Dermis microvascular lymphatic vessel endothelial cell (primary cell): Measurements from ENCODE around the gene SCN3B. TPM values are rescaled to one million over a fixed set of nuclear protein-coding genes. Genes with fewer than 3 reads are reported as not detected.
"Not testable (repeated sequence)": the region's sequence is repeated elsewhere in the genome, so short reads cannot be mapped to it uniquely, and the experiment has no call there.

ENCODE experiments used
- DNase-seq, 2 donors: peaks; one replicate each; pipeline versions ENCODE4 v3.0.0 to v3.0.0-alpha.2; 2010; ENCODE audit warnings: low read depth in 2 of 2
- total RNA-seq: library from RNA; depleted of rRNA; stranded (reverse); fragments of >200 nt; gene quantifications from 2 replicates; pipeline ENCODE4 v1.2.1, GENCODE V29; 2014

SCN3B gene, protein sequence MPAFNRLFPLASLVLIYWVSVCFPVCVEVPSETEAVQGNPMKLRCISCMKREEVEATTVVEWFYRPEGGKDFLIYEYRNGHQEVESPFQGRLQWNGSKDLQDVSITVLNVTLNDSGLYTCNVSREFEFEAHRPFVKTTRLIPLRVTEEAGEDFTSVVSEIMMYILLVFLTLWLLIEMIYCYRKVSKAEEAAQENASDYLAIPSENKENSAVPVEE
- 1.4 and 8.5 TPM in 2 replicates for total RNA-seq

DNA sequence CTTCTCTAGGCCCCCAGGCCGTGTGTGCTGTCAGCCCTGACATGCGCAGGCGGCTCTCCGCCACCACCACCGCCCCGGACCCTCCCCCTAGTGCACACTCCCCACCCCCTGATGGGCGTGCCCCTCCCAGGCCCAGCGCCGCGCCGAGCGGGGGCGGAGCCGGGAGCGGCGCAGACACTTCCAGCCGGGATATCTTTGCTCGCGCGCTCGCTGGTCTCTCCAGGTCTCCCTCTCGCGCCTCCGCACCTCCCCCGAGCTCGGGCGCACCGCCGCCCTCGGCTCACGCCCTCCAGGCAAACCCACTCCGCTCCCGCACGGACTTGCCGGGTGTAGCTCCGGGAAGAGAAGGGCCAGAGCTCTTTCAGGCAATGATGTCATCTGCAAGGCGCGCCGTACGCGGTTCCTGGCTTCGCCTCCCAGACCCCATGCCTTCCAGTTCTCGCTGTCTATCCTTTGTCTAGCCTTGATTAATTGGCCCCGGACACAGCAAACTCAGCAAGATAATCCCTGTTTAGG lies at the start of gene SCN3B:
Gene SCN3B, minus strand, starts transcription at position 59 of the 516 bp plus-strand sequence. CDS start 823 bp downstream, outside the sequence.
- peak; percentile 56 to 80 for DNase-seq

DNA sequence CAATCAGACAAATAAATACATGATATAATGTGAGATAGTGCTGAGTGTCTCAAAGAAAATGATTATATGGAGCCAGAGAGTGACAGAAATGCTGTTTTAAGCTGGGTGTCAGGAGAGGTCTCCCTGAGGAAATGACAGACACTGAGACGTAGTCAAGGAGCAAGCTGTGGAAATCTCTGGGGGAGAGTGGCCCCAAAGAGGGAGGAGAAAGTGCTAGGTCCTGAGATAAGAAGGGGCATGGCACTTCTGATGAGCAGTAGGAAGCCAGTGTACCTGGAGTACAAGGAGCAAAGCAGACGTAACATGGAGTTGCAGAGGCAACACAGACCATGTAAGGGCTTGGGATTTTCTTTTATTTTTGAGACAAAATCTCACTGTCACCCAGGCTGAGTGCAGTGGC lies 48.3 kb upstream of the SCN3B start:
- DNase-seq = no peak

GRCh38 chr11:123702139-123702538 lies 47.7 kb upstream of the SCN3B start:
- DNase-seq = no peak

DNA sequence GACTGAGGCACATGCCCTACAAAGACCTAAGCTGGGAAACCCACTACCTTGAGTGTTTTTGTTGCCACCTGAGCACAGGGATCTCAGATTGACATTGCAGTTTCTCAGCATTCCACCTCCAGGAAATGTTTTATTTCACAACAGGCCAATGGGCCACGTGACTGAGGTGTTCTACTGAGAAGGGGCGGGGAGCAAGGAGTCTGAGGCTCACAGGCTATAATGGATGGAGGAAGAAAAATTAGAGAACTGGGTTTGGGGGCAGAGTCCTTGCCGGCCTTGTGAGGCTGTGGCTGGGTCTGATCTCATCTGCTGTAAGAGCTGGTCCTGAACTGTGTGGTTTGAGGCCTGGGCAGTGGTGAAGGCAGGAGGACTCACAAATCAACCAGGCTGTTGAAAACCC lies 46.3 kb upstream of the SCN3B start:
- DNase-seq = no peak

DNA sequence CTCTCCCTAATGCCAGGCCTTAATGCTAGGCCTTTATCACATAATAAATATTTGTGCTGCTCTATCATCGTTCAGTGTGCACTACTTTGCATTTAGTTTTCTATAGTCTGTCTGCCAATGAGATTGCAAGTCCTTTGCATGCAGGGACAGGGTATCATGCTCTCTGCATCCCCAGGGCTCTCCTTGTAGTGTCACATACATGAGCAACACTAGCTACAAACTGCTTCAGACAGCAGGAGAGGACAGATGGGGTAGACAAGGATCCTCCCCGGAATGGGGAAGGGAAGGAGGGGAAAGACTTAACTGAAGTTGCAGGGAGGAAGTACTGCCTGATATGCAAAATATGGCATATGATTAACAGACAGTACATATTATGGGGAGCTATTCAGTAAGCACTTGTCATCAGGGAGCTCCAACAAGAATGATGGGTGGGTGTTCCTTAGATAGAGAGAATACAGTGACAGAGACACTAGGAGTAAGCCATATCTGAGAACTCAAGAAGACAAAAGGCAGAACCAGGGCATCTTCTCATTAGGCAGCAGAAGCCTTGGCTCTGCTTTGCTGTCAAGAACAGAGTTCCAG lies 44.2 kb upstream of the SCN3B start:
- no peak for DNase-seq

- no peak for DNase-seq
These were observed 41.8 kb upstream of the SCN3B start for GRCh38 chr11:123696183-123696582.

DNA sequence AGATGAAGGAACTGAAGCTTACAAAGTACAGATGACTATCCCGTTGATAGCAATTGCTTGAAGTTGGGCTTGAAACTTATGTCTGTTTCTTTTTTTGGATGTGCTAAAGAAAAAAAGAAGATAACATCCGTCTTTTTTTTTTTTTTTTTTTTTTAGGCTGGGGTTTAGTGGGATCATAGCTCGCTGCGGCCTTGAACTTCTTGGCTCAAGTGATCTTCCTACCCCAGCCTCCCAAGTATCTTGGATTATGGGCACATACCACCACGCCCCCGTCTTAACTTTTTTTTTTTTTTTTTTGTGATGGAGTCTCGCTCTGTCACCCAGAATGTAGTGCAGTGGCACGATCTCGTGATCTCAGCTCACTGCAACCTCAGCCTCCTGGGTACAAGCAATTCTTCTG lies 40.8 kb upstream of the SCN3B start:
- no peak for DNase-seq

DNA sequence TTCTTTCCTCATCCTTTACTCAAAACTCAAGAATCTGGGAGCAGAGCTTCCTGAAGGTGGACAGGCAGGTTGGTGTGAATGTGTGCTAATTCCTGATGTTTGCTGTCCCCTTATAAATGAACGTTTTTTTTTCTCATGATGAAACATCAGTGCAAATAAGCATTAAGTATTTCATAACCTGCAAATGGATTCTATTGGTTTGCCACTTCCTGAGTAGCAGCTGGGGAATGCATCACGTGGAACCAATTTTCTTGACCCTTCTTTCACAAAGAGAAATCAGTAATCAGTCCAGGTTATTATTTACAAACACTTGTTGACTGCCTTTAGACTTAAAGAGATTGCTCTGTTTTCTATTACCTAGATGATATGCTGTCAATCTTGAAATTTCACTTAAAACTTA lies 40.1 kb upstream of the SCN3B start:
- no peak for DNase-seq

DNA sequence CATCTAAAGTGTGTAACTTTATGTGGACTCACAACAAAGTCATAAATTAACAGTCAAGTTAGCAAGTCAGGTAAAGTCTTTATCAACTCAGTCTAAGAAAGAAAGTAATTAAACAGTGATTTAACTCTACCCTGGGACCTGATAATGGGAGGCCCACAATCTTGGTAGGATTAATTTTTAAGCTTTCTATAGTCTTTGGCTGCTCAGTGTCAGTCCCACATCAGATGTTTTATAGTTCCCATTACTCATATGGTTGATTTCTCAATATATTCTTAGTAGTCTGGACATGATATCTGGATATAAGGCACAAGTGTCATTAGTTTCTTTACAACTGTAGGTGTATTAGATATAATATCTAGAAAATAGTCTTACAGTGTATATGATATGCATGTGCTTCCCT lies 38.5 kb upstream of the SCN3B start:
- no peak for DNase-seq

- DNase-seq = no peak
These were observed 36.1 kb upstream of the SCN3B start for GRCh38 chr11:123690485-123690884.

GRCh38 chr11:123684601-123685000 lies 30.2 kb upstream of the SCN3B start:
- no peak for DNase-seq

GRCh38 chr11:123683428-123684170 lies 29.2 kb upstream of the SCN3B start:
- no peak for DNase-seq

- no peak for DNase-seq
These were observed 28.4 kb upstream of the SCN3B start for GRCh38 chr11:123682696-123683410.

GRCh38 chr11:123681030-123681429 lies 26.6 kb upstream of the SCN3B start:
- DNase-seq = no peak

- no peak for DNase-seq
These were observed 23.8 kb upstream of the SCN3B start for GRCh38 chr11:123678246-123678645.

- DNase-seq = no peak
These were observed 23.1 kb upstream of the SCN3B start for GRCh38 chr11:123677510-123677909.

- no peak for DNase-seq
These were observed 19.9 kb upstream of the SCN3B start for GRCh38 chr11:123674297-123674696.

GRCh38 chr11:123672568-123672967 lies 18.1 kb upstream of the SCN3B start:
- DNase-seq = no peak

DNA sequence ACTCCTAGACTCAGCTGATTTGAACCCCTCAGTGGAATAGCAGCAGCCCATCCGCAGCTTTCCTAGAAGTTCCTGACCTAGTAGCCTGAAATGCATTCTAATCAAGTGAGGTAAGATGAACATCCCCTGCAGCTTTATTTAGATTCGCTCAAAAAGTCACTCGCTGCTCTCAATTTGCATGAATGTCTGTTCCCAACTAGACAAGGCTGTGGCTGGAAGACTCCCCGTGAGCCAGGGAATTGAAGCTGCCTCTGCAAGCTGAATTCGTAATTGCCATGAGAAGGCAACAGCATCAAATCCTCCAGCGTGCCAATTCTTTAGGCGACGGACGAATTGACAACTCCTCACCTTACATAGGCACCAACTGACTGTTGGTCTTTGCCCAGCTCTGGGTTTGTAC lies 17.1 kb upstream of the SCN3B start:
- no peak for DNase-seq

DNA sequence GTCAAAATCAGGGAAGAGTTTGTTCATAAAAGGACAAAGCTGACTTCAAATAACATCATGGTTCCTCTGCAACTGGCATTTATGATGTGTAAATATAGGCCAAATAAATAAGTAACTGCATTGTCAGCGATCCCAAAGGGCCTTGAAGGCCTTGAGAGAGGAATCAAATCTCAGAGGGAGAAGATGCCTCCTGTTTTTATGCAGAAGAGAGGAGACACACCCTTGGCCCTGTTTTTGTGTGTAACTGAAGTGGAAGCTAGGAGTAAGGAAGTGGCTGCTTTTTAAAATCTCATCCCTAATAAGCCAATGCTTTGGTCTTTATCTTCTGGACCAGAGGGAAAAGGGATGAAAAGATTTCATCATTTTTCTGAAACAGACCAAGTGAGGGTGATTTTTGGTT lies 15.7 kb upstream of the SCN3B start:
- no peak for DNase-seq

- DNase-seq = no peak
These were observed 10.9 kb upstream of the SCN3B start for GRCh38 chr11:123665306-123665705.

- not testable (repeated sequence) for DNase-seq
These were observed 5.5 kb upstream of the SCN3B start for GRCh38 chr11:123659965-123660364.
